SU-DHL-6 (cell line): Measurements from ENCODE around the gene UBE4B.

Experiments
- H2AFZ ChIP-seq: fragments of 200-600 bp; sonication (generic); 2 replicates; pipeline ENCODE4 v1.6.1; 2014; ENCODE audit warnings: low read depth, mild to moderate bottlenecking, moderate library complexity, mixed read lengths, antibody characterized with exemption, low read length; ENCODE audit not compliant: severe bottlenecking
- H3F3A ChIP-seq: fragments of 200-600 bp; shearing (Covaris generic); 2 replicates; pipeline ENCODE4 v1.6.0; 2016; ENCODE audit warnings: antibody characterized with exemption, mild to moderate bottlenecking; ENCODE audit not compliant: insufficient read depth
- H3K27ac ChIP-seq: fragments of 200-600 bp; sonication (generic); 2 replicates; pipeline ENCODE4 v1.5.1; 2016; ENCODE audit warnings: low read depth, mild to moderate bottlenecking, low read length, moderate library complexity, mixed read lengths
- H3K27me3 ChIP-seq: fragments of 200-600 bp; sonication (generic), shearing (Covaris generic); 2 replicates; pipeline ENCODE4 v1.6.0; 2014; ENCODE audit warnings: mild to moderate bottlenecking, low read length
- H3K36me3 ChIP-seq: fragments of 200-600 bp; sonication (generic); 2 replicates; pipeline ENCODE4 v1.6.1; 2014; ENCODE audit warnings: mild to moderate bottlenecking, low read length, mixed read lengths
- H3K4me2 ChIP-seq: fragments of 300-600, 200-600 bp; shearing (Covaris generic), sonication (generic); 2 replicates; pipeline ENCODE4 v1.6.0; 2014; ENCODE audit warnings: low read length, low read depth, mild to moderate bottlenecking; ENCODE audit not compliant: poor library complexity, severe bottlenecking
- H3K4me3 ChIP-seq: fragments of 200-600 bp; sonication (generic); 2 replicates; pipeline ENCODE4 v1.5.1; 2014; ENCODE audit warnings: antibody characterized with exemption, low read length, mild to moderate bottlenecking, mixed read lengths; ENCODE audit not compliant: insufficient read depth, poor library complexity, severe bottlenecking
- H3K79me2 ChIP-seq: fragments of 200-600 bp; sonication (generic); 2 replicates; pipeline ENCODE4 v1.6.1; 2014; ENCODE audit warnings: mild to moderate bottlenecking, low read length, moderate library complexity; ENCODE audit not compliant: insufficient read depth
- H3K9ac ChIP-seq: fragments of 200-600 bp; sonication (generic); 2 replicates; pipeline ENCODE4 v1.7.0; 2014; ENCODE audit warnings: mild to moderate bottlenecking, low read length
- H3K9me2 ChIP-seq: fragments of 200-600 bp; sonication (generic); replicated peaks from 2 replicates; pipeline ENCODE4 v1.6.1; 2014; ENCODE audit warnings: low read length; ENCODE audit not compliant: insufficient read depth
- H3K9me3 ChIP-seq: fragments of 200-600 bp; sonication (generic); 2 replicates; pipeline ENCODE4 v1.6.1; 2014; ENCODE audit warnings: low read length, mixed read lengths; ENCODE audit not compliant: insufficient read depth
- H4K20me1 ChIP-seq: fragments of 200-600 bp; sonication (generic); 2 replicates; pipeline ENCODE4 v1.6.1; 2014; ENCODE audit warnings: low read depth, mild to moderate bottlenecking, antibody characterized with exemption, low read length, moderate library complexity, mixed read lengths
- EZH2phosphoT487 ChIP-seq: fragments of 200-600 bp; sonication (generic), shearing (Covaris generic); conservative IDR thresholded peaks from 2 replicates; pipeline ENCODE4 v1.6.1; 2018; ENCODE audit warnings: mild to moderate bottlenecking, antibody characterized with exemption, low read length, moderate library complexity, mixed read lengths
- TF ChIP-seq, protein P1 (sequence below): fragments of 200-600 bp; sonication (generic); IDR thresholded peaks from one replicate; pipeline ENCODE4 v1.5.1; 2017; ENCODE audit warnings: antibody characterized with exemption, mild to moderate bottlenecking, low read length, moderate library complexity; ENCODE audit not compliant: insufficient read depth, poor library complexity, severe bottlenecking

UBE4B gene

DNA sequence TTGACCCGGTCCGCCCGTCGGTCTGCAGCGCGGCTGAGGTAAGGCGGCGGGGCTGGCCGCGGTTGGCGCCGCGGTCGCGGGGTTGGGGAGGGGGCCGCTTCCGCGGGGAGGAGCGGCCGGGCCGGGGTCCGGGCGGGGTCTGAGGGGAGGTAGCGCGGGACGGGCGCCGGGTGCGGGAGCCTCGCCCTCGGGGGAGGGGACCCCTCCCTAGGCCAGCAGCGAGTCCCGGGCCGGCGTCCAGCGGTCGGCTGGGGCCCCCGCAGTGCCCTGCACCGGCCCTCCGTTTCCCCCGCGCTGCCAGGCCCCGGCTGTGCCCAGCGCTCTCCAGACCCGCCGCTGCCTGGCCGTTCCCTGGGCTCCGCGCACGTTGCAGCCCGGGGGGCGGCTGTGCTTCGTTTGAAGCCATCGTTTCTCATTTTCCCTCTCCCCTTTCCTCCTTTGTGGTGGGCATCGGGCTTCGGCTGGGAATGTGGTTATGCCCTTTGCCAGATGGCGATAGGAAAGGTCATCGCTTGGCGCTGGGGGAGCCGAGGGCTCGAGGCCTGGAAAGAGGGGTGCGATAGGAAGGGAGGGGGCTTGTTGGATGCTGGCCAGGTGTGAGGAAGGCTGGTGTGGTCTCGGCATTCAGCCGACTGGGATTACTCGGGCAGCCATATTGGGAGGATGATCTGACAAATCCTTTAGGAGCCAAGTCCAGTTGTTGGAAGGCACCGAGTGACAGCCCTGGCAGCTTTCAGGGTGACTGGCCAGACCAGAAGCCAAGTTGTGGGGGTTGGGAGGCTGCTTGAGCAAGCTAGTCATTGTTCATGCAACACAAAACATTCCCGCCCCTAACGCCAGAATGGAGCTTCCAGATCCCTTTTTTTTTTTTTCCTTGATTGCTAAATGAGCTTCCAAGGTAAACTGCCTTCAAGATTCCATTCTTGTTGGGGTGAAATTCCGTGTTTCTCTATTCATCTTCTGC, 178.4 kb downstream of the UBE4B start:
- H3K36me3 ChIP-seq = no peaks in the 10 kb centered on the region
- no peaks in the 10 kb centered on the region for H3K27me3 ChIP-seq
- H3F3A ChIP-seq = peaks cover 3% of the 10 kb centered on the region; the same call in 1 of the 2 replicates
- H3K9ac ChIP-seq = peak overlapping the region; percentile 72
- TF ChIP-seq, protein P1, sequence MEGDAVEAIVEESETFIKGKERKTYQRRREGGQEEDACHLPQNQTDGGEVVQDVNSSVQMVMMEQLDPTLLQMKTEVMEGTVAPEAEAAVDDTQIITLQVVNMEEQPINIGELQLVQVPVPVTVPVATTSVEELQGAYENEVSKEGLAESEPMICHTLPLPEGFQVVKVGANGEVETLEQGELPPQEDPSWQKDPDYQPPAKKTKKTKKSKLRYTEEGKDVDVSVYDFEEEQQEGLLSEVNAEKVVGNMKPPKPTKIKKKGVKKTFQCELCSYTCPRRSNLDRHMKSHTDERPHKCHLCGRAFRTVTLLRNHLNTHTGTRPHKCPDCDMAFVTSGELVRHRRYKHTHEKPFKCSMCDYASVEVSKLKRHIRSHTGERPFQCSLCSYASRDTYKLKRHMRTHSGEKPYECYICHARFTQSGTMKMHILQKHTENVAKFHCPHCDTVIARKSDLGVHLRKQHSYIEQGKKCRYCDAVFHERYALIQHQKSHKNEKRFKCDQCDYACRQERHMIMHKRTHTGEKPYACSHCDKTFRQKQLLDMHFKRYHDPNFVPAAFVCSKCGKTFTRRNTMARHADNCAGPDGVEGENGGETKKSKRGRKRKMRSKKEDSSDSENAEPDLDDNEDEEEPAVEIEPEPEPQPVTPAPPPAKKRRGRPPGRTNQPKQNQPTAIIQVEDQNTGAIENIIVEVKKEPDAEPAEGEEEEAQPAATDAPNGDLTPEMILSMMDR = no peak
- TF ChIP-seq EZH2phosphoT487 = no peak
- peak overlapping the region; percentile 73 for H3K4me2 ChIP-seq
- no peaks in the 10 kb centered on the region for H4K20me1 ChIP-seq
- H2AFZ ChIP-seq = peak overlapping the region; percentile 0
- H3K9me3 ChIP-seq = no peaks in the 10 kb centered on the region
- H3K9me2 ChIP-seq = no peaks in the 10 kb centered on the region
- peak overlapping the region; percentile 87 for H3K4me3 ChIP-seq
- H3K79me2 ChIP-seq = no peaks in the 10 kb centered on the region
- no peak overlapping the region for H3K27ac ChIP-seq

GRCh38 chr1:10211805-10212410, 179.2 kb downstream of the UBE4B start:
- H4K20me1 ChIP-seq = no peaks in the 10 kb centered on the region
- no peaks in the 10 kb centered on the region for H3K79me2 ChIP-seq

GRCh38 chr1:10212476-10212875, 179.7 kb downstream of the UBE4B start:
- Histone ChIP-seq H3K79me2 (no peaks in the 10 kb centered on the region), H3K9ac (no peak overlapping the region), H3K36me3 (no peaks in the 10 kb centered on the region), H3K27ac (no peak overlapping the region), H3F3A (peaks cover 3% of the 10 kb centered on the region; the same call in 1 of the 2 replicates), H2AFZ (no peak overlapping the region), H3K4me2 (no peak overlapping the region), H4K20me1 (no peaks in the 10 kb centered on the region), H3K27me3 (no peaks in the 10 kb centered on the region), H3K9me2 (no peaks in the 10 kb centered on the region), H3K9me3 (no peaks in the 10 kb centered on the region), H3K4me3 (no peak overlapping the region)
- no peak for TF ChIP-seq EZH2phosphoT487
- TF ChIP-seq, protein P1 = no peak

More at GRCh38 chr1:10211805-10212410, 179.2 kb downstream of the UBE4B start:
- Histone ChIP-seq H2AFZ (no peak overlapping the region), H3K4me3 (no peak overlapping the region), H3K9ac (no peak overlapping the region), H3K36me3 (no peaks in the 10 kb centered on the region), H3F3A (peaks cover 3% of the 10 kb centered on the region; the same call in 1 of the 2 replicates), H3K27ac (no peak overlapping the region), H3K27me3 (no peaks in the 10 kb centered on the region), H3K9me2 (no peaks in the 10 kb centered on the region), H3K4me2 (no peak overlapping the region), H3K9me3 (no peaks in the 10 kb centered on the region)
- TF ChIP-seq, protein P1 = no peak
- TF ChIP-seq EZH2phosphoT487 = no peak
